ENCODE results near the gene MELTF. TPM values are rescaled to one million over a fixed set of nuclear protein-coding genes. Genes with fewer than 3 reads are reported as not detected.

MELTF gene
- total RNA-seq, 1 experiment from 2014 or later = 7.3 TPM

GRCh38 chr3:196974661-196975060 is 55.0 kb downstream of the MELTF start:
- POLR2A ChIA-PET = no interaction called here
- Mint-ChIP-seq H3K9me3 (peaks cover 3% of the 10 kb centered on the region; the same call in 1 of the 2 replicates), H3K27ac (no peak overlapping the region), H3K36me3 (peaks cover 3% of the 10 kb centered on the region; the same call in 1 of the 2 replicates), H3K27me3 (ENCODE audit: low read depth) (peaks cover 31% of the 10 kb centered on the region), H3K4me1 (peaks cover 4% of the 10 kb centered on the region; the same call in 1 of the 2 replicates), H3K4me3 (no peak overlapping the region)
- ATAC-seq (no peak), DNase-seq (ENCODE audit: low spot score) (no peak)
- no peak for TF ChIP-seq RORB (CRISPR knock-in tag; IDR thresholded peaks at IDR 0.05)
- TF ChIP-seq EMX1 (CRISPR knock-in tag; IDR thresholded peaks at IDR 0.05) = no peak
- TF ChIP-seq TCF7 (CRISPR knock-in tag; IDR thresholded peaks at IDR 0.05; ENCODE audit: low read depth) = no peak
- no peak for TF ChIP-seq ARID4B (CRISPR knock-in tag; IDR thresholded peaks at IDR 0.05; ENCODE audit: borderline replicate concordance)
- no peak for TF ChIP-seq MAX (CRISPR knock-in tag; IDR thresholded peaks at IDR 0.05)
- TF ChIP-seq ZBTB43 (CRISPR knock-in tag; IDR thresholded peaks at IDR 0.05) = no peak
- no peak for TF ChIP-seq PRDM15 (CRISPR knock-in tag; IDR thresholded peaks at IDR 0.05)
- CTCF ChIA-PET = no interaction called here

GRCh38 chr3:196971094-196971698 is 58.4 kb downstream of the MELTF start:
- ATAC-seq (no peak), DNase-seq (ENCODE audit: low spot score) (no peak)
- Mint-ChIP-seq H3K36me3 (peaks cover 3% of the 10 kb centered on the region; the same call in 1 of the 2 replicates), H3K9me3 (peaks cover 3% of the 10 kb centered on the region; the same call in 1 of the 2 replicates), H3K27me3 (ENCODE audit: low read depth) (peaks cover 49% of the 10 kb centered on the region), H3K27ac (no peak overlapping the region), H3K4me1 (peaks cover 10% of the 10 kb centered on the region), H3K4me3 (no peak overlapping the region)
- CTCF ChIA-PET = interaction anchor here (1.1 kb wide), 1 partner anchor 23 kb away, joined by 3 read pairs; no protein-coding TSS in a partner anchor
- no peak for TF ChIP-seq RORB (CRISPR knock-in tag; IDR thresholded peaks at IDR 0.05)
- no peak for TF ChIP-seq ZNF416 (CRISPR knock-in tag; IDR thresholded peaks at IDR 0.05)
- no peak for TF ChIP-seq RELA (CRISPR knock-in tag; IDR thresholded peaks at IDR 0.05; ENCODE audit: borderline replicate concordance)
- no peak for TF ChIP-seq ATF1 (CRISPR knock-in tag; IDR thresholded peaks at IDR 0.05)
- no peak for TF ChIP-seq FOXP1 (CRISPR knock-in tag; IDR thresholded peaks at IDR 0.05; ENCODE audit: borderline replicate concordance)
- no peak for TF ChIP-seq IRF1 (CRISPR knock-in tag; IDR thresholded peaks at IDR 0.05)
- TF ChIP-seq CREM (CRISPR knock-in tag; IDR thresholded peaks at IDR 0.05) = no peak
- TF ChIP-seq FOXJ3 (CRISPR knock-in tag; IDR thresholded peaks at IDR 0.05; ENCODE audit: borderline replicate concordance) = no peak
- TF ChIP-seq ATF2 (CRISPR knock-in tag; IDR thresholded peaks at IDR 0.05; ENCODE audit: borderline replicate concordance, low read depth) = no peak
- TF ChIP-seq SP1 (CRISPR knock-in tag; conservative IDR thresholded peaks at IDR 0.05) = no peak
- POLR2A ChIA-PET = no interaction called here
